Fibroblast of mammary gland (primary cell): ENCODE results near the gene TIPARP.

Experiments
- DNase-seq: peaks from one replicate; pipeline ENCODE4 v3.0.0-alpha.2; 2010; ENCODE audit warnings: low read depth
- H3K4me3 ChIP-seq: 2 replicates; pipeline ENCODE4 v1.5.1; 2011; ENCODE audit warnings: low read depth, mild to moderate bottlenecking, low read length, moderate library complexity; ENCODE audit not compliant: control insufficient read depth
- TF ChIP-seq, protein P1 (sequence below): conservative IDR thresholded peaks from 2 replicates; pipeline ENCODE4 v1.5.1; 2011; ENCODE audit warnings: low read depth, low read length, inconsistent platforms; ENCODE audit not compliant: control insufficient read depth, insufficient read depth

TIPARP gene

GRCh38 chr3:156674046-156674910, at the start of gene TIPARP:
TSS of gene TIPARP (plus strand) at chr3:156674590. CDS start at chr3:156677698, 3,108 bp downstream.
- H3K4me3 ChIP-seq: peak within 1 kb of the TSS; percentile 73
- peak; percentile 95 for DNase-seq
- TF ChIP-seq, protein P1, sequence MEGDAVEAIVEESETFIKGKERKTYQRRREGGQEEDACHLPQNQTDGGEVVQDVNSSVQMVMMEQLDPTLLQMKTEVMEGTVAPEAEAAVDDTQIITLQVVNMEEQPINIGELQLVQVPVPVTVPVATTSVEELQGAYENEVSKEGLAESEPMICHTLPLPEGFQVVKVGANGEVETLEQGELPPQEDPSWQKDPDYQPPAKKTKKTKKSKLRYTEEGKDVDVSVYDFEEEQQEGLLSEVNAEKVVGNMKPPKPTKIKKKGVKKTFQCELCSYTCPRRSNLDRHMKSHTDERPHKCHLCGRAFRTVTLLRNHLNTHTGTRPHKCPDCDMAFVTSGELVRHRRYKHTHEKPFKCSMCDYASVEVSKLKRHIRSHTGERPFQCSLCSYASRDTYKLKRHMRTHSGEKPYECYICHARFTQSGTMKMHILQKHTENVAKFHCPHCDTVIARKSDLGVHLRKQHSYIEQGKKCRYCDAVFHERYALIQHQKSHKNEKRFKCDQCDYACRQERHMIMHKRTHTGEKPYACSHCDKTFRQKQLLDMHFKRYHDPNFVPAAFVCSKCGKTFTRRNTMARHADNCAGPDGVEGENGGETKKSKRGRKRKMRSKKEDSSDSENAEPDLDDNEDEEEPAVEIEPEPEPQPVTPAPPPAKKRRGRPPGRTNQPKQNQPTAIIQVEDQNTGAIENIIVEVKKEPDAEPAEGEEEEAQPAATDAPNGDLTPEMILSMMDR: peak; percentile 31

GRCh38 chr3:156626104-156626503, 48.3 kb upstream of the TIPARP start:
- DNase-seq: no peak
- TF ChIP-seq, protein P1: no peak
- H3K4me3 ChIP-seq: no peak overlapping the region

DNA sequence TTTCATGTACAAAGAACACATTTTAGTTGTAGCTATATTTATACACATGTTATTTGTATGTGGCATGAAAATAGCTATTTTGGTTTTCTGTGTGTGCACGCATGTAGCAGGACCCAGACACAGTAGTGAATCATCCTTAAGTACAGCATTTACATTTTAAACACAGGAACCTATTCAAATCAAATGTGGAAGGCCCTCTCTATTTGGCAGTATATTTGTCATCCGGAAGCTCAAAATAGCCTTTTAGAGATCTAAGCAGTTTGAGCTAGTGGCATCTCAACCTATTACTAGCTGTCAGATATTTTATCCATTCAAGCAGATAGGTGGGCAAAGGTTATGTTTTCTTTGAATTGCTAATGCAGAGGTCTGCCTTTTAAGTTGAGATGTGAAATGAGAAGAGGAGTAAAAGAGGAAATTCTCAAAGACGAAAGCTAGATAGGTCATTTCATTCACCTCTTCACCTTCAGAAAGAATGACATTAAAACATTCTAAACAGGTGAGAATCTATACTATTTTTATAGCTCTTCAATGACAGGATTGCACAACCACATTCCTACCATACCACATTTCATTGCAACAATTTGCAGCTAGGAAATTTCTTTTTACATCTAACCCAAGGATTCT, 46.3 kb upstream of the TIPARP start:
- TF ChIP-seq, protein P1: no peak
- H3K4me3 ChIP-seq: no peak overlapping the region
- no peak for DNase-seq

- TF ChIP-seq, protein P1: no peak
- no peak overlapping the region for H3K4me3 ChIP-seq
- no peak for DNase-seq
Observed at GRCh38 chr3:156628836-156629618, 45.4 kb upstream of the TIPARP start.

GRCh38 chr3:156630081-156630772, 44.2 kb upstream of the TIPARP start:
- TF ChIP-seq, protein P1: no peak
- DNase-seq: peak; percentile 32
- no peak overlapping the region for H3K4me3 ChIP-seq

DNA sequence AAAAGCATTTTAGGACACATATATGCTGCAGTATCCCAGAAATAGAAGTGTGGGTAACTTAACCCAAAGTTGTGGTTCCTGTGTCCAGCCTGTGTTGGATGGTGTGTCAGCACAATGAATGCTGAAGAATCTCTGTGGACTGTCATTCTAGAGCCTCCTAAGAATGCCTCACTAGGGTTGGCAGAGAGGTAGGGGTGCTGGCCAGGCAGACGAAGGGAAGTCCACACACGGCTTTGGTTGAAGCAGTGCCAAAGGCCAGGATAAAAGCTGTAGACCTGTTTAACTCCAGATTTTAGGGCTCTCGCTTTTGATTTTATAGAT, 43.7 kb upstream of the TIPARP start:
- TF ChIP-seq, protein P1: no peak
- H3K4me3 ChIP-seq: no peak overlapping the region
- no peak for DNase-seq
